Neural cell (in vitro differentiated cells): ENCODE data around the gene ARMC12. TPM values are rescaled to one million over a fixed set of nuclear protein-coding genes. Genes with fewer than 3 reads are reported as not detected.

Experiments used
- H2AFZ ChIP-seq: fragments of 200-600, 300-800 bp; sonication (generic), shearing (Covaris generic); 2 replicates; pipeline ENCODE4 v1.6.0; 2014; ENCODE audit warnings: low read depth, mild to moderate bottlenecking, antibody characterized with exemption, low read length, moderate library complexity
- H3F3A ChIP-seq: fragments of 200-600 bp; shearing (Covaris generic); 2 replicates; pipeline ENCODE4 v1.6.1; 2016; ENCODE audit warnings: mild to moderate bottlenecking, moderate library complexity, mixed read lengths, antibody characterized with exemption, low read length; ENCODE audit not compliant: insufficient read depth, poor library complexity, severe bottlenecking
- H3K27ac ChIP-seq: fragments of 200-600, 300-800 bp; sonication (generic), shearing (Covaris generic); 2 replicates; pipeline ENCODE4 v1.5.1; 2014; ENCODE audit warnings: mild to moderate bottlenecking, low read length, moderate library complexity
- H3K27me3 ChIP-seq: fragments of 300-800, 200-600 bp; sonication (generic), shearing (Covaris generic); 2 replicates; pipeline ENCODE4 v1.6.0; 2014; ENCODE audit warnings: mild to moderate bottlenecking, low read depth, low read length, moderate library complexity; ENCODE audit not compliant: insufficient read depth
- H3K36me3 ChIP-seq: fragments of 300-800, 200-600 bp; sonication (generic), shearing (Covaris generic); 2 replicates; pipeline ENCODE4 v1.5.1; 2014; ENCODE audit warnings: mild to moderate bottlenecking, antibody characterized with exemption, low read length, moderate library complexity; ENCODE audit not compliant: insufficient read depth
- H3K4me2 ChIP-seq: fragments of 300-800, 200-600 bp; sonication (generic), shearing (Covaris generic); 2 replicates; pipeline ENCODE4 v1.6.0; 2014; ENCODE audit warnings: mild to moderate bottlenecking, low read length
- H3K4me3 ChIP-seq: fragments of 300-800, 200-600 bp; sonication (generic), shearing (Covaris generic); 2 replicates; pipeline ENCODE4 v1.5.1; 2014; ENCODE audit warnings: mild to moderate bottlenecking, low read length, moderate library complexity
- H3K79me2 ChIP-seq: fragments of 200-600 bp; shearing (Covaris generic); replicated peaks from 2 replicates; pipeline ENCODE4 v1.6.0; 2014; ENCODE audit warnings: mild to moderate bottlenecking, low read length, moderate library complexity; ENCODE audit not compliant: insufficient read depth
- H3K9ac ChIP-seq: fragments of 300-800, 200-600 bp; sonication (generic), shearing (Covaris generic); 2 replicates; pipeline ENCODE4 v1.6.1; 2016; ENCODE audit warnings: mild to moderate bottlenecking, low read length, mixed read lengths
- H3K9me2 ChIP-seq: fragments of 200-600 bp; shearing (Covaris generic); 2 replicates; pipeline ENCODE4 v1.6.1; 2016; ENCODE audit warnings: mild to moderate bottlenecking, low read length, mixed read lengths; ENCODE audit not compliant: insufficient read depth
- H3K9me3 ChIP-seq: fragments of 200-600, 300-800 bp; sonication (generic), shearing (Covaris generic); 2 replicates; pipeline ENCODE4 v1.6.1; 2016; ENCODE audit warnings: mild to moderate bottlenecking, mixed run types, low read length, moderate library complexity, mixed read lengths
- H4K20me1 ChIP-seq: fragments of 200-600 bp; shearing (Covaris generic); 2 replicates; pipeline ENCODE4 v1.6.1; 2016; ENCODE audit warnings: mild to moderate bottlenecking, mixed run types; ENCODE audit not compliant: insufficient read depth
- EP300 ChIP-seq: fragments of 450-650 bp; conservative IDR thresholded peaks from 2 replicates; pipeline ENCODE4 v1.6.1; 2014; ENCODE audit warnings: antibody characterized with exemption, mild to moderate bottlenecking, moderate library complexity; ENCODE audit not compliant: poor library complexity, severe bottlenecking
- EZH2 ChIP-seq: fragments of 200-600, 300-800 bp; shearing (Covaris generic), sonication (generic); IDR thresholded peaks from 2 replicates; pipeline ENCODE4 v1.6.1; 2014; ENCODE audit warnings: antibody characterized with exemption, low read length, borderline replicate concordance, mild to moderate bottlenecking; ENCODE audit not compliant: insufficient read depth, poor library complexity, severe bottlenecking
- POLR2AphosphoS5 ChIP-seq: IDR thresholded peaks from 2 replicates; pipeline ENCODE4 v1.6.1; 2012
- RAD21 ChIP-seq: fragments of 450-650 bp; conservative IDR thresholded peaks from 2 replicates; pipeline ENCODE4 v1.6.1; 2014; ENCODE audit warnings: antibody characterized with exemption, mild to moderate bottlenecking, moderate library complexity
- SMC3 ChIP-seq: fragments of 450-650 bp; conservative IDR thresholded peaks from 2 replicates; pipeline ENCODE4 v1.6.1; 2014; ENCODE audit warnings: antibody characterized with exemption, mild to moderate bottlenecking, moderate library complexity; ENCODE audit not compliant: poor library complexity
- TAF1 ChIP-seq: IDR thresholded peaks from 2 replicates; pipeline ENCODE4 v1.6.1; 2012; ENCODE audit warnings: low read depth
- polyA minus RNA-seq: library from RNA; depleted of rRNA, polyadenylated mRNA; stranded (reverse); fragments of >200 nt; gene quantifications from 2 replicates; pipeline ENCODE4 v1.2.3, GENCODE V29; 2014
- polyA plus RNA-seq: library from polyadenylated mRNA; depleted of rRNA; stranded (reverse); fragments of >200 nt; gene quantifications from 2 replicates; pipeline ENCODE4 v1.2.3, GENCODE V29; 2014
- TF ChIP-seq, protein P1 (sequence below): fragments of 450-650 bp; IDR thresholded peaks from 2 replicates; pipeline ENCODE4 v1.5.1; 2014; ENCODE audit warnings: antibody characterized with exemption, mild to moderate bottlenecking, moderate library complexity; ENCODE audit not compliant: poor library complexity, severe bottlenecking
- TF ChIP-seq, protein P2 (sequence below): IDR thresholded peaks from 2 replicates; pipeline ENCODE4 v1.6.1; 2012; ENCODE audit warnings: borderline replicate concordance

The ARMC12 gene, protein sequence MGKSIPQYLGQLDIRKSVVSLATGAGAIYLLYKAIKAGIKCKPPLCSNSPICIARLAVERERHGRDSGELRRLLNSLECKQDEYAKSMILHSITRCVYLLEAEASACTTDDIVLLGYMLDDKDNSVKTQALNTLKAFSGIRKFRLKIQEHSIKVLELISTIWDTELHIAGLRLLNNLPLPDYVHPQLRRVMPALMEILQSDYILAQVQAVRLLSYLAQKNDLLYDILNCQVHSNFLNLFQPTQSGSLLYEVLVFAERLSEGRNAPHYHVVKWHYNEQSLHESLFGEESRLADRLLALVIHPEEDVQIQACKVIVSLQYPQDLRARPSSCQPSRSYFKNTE
- polyA plus RNA-seq = 2.2 and 4.9 TPM in 2 replicates
- polyA minus RNA-seq = 0.49 and 1.3 TPM in 2 replicates

DNA sequence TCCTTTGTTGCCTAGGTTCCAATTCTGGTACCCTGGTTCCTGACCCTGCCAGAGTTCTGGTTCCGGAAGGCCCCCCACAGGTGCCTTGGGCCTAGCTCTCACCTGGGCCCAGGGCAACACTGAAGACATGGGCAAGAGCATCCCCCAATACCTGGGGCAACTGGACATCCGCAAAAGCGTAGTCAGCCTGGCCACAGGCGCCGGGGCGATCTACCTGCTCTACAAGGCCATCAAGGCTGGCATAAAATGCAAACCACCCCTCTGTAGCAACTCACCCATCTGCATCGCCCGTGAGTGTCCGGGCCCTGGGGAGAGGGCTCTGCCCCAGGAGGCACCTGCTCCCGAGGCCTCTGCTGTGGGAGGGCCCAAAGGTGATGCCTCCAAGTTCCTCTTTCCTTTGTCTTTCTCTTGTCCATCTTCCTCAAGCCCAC is at the start of gene ARMC12:
Gene ARMC12 (plus strand): TSS at position 51 of the 431 bp plus-strand sequence. CDS start 77 bp downstream, at position 128.
- Histone ChIP-seq H3K4me2 (no peak within 1 kb of the TSS), H3K27me3 (no peaks in the 10 kb centered on the region), H3F3A (peaks cover 5% of the 10 kb centered on the region), H3K9me2 (no peaks in the 10 kb centered on the region), H3K4me3 (no peak within 1 kb of the TSS), H3K9ac (no peak within 1 kb of the TSS), H3K79me2 (no peaks in the 10 kb centered on the region), H2AFZ (peak within 1 kb of the TSS; percentile 18), H4K20me1 (no peaks in the 10 kb centered on the region), H3K36me3 (no peaks in the 10 kb centered on the region), H3K27ac (no peak within 1 kb of the TSS), H3K9me3 (no peaks in the 10 kb centered on the region)
- TF ChIP-seq EP300 = no peak
- TF ChIP-seq, protein P1, sequence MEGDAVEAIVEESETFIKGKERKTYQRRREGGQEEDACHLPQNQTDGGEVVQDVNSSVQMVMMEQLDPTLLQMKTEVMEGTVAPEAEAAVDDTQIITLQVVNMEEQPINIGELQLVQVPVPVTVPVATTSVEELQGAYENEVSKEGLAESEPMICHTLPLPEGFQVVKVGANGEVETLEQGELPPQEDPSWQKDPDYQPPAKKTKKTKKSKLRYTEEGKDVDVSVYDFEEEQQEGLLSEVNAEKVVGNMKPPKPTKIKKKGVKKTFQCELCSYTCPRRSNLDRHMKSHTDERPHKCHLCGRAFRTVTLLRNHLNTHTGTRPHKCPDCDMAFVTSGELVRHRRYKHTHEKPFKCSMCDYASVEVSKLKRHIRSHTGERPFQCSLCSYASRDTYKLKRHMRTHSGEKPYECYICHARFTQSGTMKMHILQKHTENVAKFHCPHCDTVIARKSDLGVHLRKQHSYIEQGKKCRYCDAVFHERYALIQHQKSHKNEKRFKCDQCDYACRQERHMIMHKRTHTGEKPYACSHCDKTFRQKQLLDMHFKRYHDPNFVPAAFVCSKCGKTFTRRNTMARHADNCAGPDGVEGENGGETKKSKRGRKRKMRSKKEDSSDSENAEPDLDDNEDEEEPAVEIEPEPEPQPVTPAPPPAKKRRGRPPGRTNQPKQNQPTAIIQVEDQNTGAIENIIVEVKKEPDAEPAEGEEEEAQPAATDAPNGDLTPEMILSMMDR = no peak
- no peak for TF ChIP-seq EZH2
- TF ChIP-seq POLR2AphosphoS5 = no peak
- TF ChIP-seq TAF1 = no peak
- no peak for TF ChIP-seq SMC3

DNA sequence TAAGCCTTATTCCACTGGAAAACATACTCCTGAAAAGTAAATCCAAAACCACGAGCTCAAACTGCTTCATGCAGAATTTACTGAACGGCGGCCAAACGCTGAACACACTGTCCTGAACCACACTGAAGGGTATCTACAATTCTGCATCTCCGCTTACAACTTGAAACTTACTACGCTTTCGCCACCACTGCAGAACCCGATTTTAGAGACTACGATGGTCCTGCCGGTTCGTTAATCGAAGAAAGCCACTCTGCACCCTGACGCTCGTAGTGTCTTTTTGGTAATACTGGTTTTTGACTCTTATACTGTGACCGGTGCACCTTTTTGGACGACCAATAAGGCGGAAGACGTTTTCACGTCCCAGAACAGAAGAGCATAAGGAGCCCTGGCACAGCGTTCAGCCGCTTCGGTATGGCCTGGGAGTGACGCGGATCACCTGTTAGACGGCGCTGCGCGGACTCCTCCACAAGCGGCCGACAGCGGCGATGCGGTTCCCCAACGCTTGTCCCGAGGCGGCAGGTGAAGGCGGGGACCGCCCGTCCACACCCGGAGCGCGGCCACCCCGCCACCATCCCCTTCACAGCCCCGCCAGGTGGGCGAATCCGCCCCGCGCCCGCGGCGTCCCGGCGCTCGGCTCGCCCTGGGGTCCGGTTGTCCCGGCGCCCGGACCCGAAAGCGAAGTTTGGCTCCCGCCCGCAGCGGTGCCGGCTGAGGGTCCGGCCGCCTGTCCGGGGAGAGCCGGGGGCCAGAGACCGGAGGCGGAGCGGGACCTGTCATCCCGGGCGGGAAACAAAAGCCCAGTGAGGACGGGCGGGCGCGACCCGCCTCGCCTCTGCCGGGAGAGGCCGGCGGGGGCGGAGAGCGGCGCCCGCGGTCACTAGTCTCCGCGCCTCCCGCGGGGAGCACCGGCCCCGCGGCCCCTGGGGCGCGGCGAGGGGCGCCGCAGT is 48.9 kb upstream of the ARMC12 start:
- Histone ChIP-seq H3K9ac (peak overlapping the region; percentile 26), H3F3A (no peaks in the 10 kb centered on the region), H2AFZ (no peak overlapping the region), H3K27ac (no peak overlapping the region), H3K9me3 (no peaks in the 10 kb centered on the region), H3K27me3 (peaks cover 23% of the 10 kb centered on the region), H4K20me1 (no peaks in the 10 kb centered on the region), H3K79me2 (peaks cover 3% of the 10 kb centered on the region), H3K4me3 (peak overlapping the region; percentile 66), H3K9me2 (no peaks in the 10 kb centered on the region), H3K36me3 (no peaks in the 10 kb centered on the region), H3K4me2 (peak overlapping the region; percentile 55)
- TF ChIP-seq RAD21 (no peak), POLR2AphosphoS5 (peak; percentile 39)
- TF ChIP-seq, protein P2, sequence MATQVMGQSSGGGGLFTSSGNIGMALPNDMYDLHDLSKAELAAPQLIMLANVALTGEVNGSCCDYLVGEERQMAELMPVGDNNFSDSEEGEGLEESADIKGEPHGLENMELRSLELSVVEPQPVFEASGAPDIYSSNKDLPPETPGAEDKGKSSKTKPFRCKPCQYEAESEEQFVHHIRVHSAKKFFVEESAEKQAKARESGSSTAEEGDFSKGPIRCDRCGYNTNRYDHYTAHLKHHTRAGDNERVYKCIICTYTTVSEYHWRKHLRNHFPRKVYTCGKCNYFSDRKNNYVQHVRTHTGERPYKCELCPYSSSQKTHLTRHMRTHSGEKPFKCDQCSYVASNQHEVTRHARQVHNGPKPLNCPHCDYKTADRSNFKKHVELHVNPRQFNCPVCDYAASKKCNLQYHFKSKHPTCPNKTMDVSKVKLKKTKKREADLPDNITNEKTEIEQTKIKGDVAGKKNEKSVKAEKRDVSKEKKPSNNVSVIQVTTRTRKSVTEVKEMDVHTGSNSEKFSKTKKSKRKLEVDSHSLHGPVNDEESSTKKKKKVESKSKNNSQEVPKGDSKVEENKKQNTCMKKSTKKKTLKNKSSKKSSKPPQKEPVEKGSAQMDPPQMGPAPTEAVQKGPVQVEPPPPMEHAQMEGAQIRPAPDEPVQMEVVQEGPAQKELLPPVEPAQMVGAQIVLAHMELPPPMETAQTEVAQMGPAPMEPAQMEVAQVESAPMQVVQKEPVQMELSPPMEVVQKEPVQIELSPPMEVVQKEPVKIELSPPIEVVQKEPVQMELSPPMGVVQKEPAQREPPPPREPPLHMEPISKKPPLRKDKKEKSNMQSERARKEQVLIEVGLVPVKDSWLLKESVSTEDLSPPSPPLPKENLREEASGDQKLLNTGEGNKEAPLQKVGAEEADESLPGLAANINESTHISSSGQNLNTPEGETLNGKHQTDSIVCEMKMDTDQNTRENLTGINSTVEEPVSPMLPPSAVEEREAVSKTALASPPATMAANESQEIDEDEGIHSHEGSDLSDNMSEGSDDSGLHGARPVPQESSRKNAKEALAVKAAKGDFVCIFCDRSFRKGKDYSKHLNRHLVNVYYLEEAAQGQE = peak; percentile 15
